NB4 (cell line): Measurements from ENCODE around the gene TM4SF20.

Experiments used
- POLR2A ChIP-seq: IDR thresholded peaks from 2 replicates; pipeline ENCODE4 v1.6.1; 2011; ENCODE audit warnings: mild to moderate bottlenecking; ENCODE audit not compliant: insufficient read length; ENCODE audit errors: extremely low read depth
- TF ChIP-seq, protein P1 (sequence below): IDR thresholded peaks from one replicate; pipeline ENCODE4 v1.5.1; 2012; ENCODE audit warnings: low read depth, low read length

DNA sequence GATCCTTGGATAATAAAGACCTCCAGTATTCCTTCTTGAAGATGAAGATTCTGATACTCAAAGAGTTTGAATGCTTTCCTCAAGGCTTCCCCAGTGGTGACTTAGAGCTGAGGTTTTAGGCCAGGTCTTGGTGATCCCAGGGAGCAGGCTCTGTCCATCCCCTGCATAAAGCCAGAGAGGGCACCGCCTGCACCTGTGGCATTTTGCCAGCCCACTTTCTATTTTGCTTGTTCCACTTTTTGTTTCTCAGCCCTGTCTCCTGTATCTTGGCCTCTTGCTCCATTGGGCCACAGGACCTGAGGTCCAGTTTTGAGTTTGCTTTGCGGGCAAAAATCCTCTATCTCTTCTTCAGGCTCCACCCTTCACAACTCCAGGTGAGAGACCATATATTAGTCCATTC is 15.3 kb upstream of the TM4SF20 start:
- TF ChIP-seq, protein P1, sequence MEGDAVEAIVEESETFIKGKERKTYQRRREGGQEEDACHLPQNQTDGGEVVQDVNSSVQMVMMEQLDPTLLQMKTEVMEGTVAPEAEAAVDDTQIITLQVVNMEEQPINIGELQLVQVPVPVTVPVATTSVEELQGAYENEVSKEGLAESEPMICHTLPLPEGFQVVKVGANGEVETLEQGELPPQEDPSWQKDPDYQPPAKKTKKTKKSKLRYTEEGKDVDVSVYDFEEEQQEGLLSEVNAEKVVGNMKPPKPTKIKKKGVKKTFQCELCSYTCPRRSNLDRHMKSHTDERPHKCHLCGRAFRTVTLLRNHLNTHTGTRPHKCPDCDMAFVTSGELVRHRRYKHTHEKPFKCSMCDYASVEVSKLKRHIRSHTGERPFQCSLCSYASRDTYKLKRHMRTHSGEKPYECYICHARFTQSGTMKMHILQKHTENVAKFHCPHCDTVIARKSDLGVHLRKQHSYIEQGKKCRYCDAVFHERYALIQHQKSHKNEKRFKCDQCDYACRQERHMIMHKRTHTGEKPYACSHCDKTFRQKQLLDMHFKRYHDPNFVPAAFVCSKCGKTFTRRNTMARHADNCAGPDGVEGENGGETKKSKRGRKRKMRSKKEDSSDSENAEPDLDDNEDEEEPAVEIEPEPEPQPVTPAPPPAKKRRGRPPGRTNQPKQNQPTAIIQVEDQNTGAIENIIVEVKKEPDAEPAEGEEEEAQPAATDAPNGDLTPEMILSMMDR: no peak
- TF ChIP-seq POLR2A: no peak
